H4 (cell line): Measurements from ENCODE around the gene POLR1C. TPM values are rescaled to one million over a fixed set of nuclear protein-coding genes. Genes with fewer than 3 reads are reported as not detected.
"Not testable (repeated sequence)": the region's sequence is repeated elsewhere in the genome, so short reads cannot be mapped to it uniquely, and the experiment has no call there.

Source experiments
- DNase-seq: peaks from one replicate; pipeline ENCODE4 v3.0.0-alpha.2; 2015; ENCODE audit warnings: low spot score
- total RNA-seq: library from RNA; depleted of rRNA; stranded (reverse); fragments of >200 nt; shearing (Covaris generic); gene quantifications from 2 replicates; pipeline ENCODE4 v1.2.3, GENCODE V29; 2014; rRNA removed

Gene POLR1C
- 63.8 and 77.5 TPM in 2 replicates for total RNA-seq

- DNase-seq, result peak; percentile 98
These were observed at the start of gene POLR1C, which contains the start of gene YIPF3 for GRCh38 chr6:43516697-43517504. POLR1C (plus strand) TSS chr6:43517089; CDS start chr6:43517110, 21 bp downstream. YIPF3 (minus strand) TSS chr6:43516926; CDS start chr6:43516807, 119 bp downstream.

- DNase-seq, result not testable (repeated sequence)
These were observed 49.6 kb upstream of the POLR1C start for GRCh38 chr6:43467265-43467664.

GRCh38 chr6:43467752-43468151 is 49.1 kb upstream of the POLR1C start:
- no peak for DNase-seq

- no peak for DNase-seq
These were observed 48.6 kb upstream of the POLR1C start for GRCh38 chr6:43468240-43468639.

- DNase-seq, result no peak
These were observed 47.9 kb upstream of the POLR1C start for GRCh38 chr6:43468748-43469681.

GRCh38 chr6:43469947-43470346 is 46.9 kb upstream of the POLR1C start:
- DNase-seq, result no peak

- DNase-seq, result no peak
These were observed 45.5 kb upstream of the POLR1C start for GRCh38 chr6:43471399-43471798.

GRCh38 chr6:43472515-43472914 is 44.4 kb upstream of the POLR1C start:
- no peak for DNase-seq

GRCh38 chr6:43475516-43475915 is 41.4 kb upstream of the POLR1C start:
- DNase-seq, result no peak

GRCh38 chr6:43476746-43477145 is 40.1 kb upstream of the POLR1C start:
- no peak for DNase-seq

- DNase-seq, result peak; percentile 85
These were observed 39.5 kb upstream of the POLR1C start, which contains the start of gene TJAP1 for GRCh38 chr6:43477235-43478007. TJAP1 (plus strand) TSS chr6:43477570; CDS start chr6:43499002, 21,432 bp downstream.

GRCh38 chr6:43478008-43478372 is 38.9 kb upstream of the POLR1C start:
- DNase-seq, result no peak

- DNase-seq, result no peak
These were observed 35.8 kb upstream of the POLR1C start for GRCh38 chr6:43481075-43481474.

- no peak for DNase-seq
These were observed 35.2 kb upstream of the POLR1C start for GRCh38 chr6:43481591-43482236.

GRCh38 chr6:43488667-43489276 is 28.1 kb upstream of the POLR1C start:
- DNase-seq, result no peak

GRCh38 chr6:43489277-43490072 is 27.4 kb upstream of the POLR1C start:
- no peak for DNase-seq

GRCh38 chr6:43490523-43490939 is 26.4 kb upstream of the POLR1C start:
- no peak for DNase-seq

GRCh38 chr6:43491750-43492661 is 24.9 kb upstream of the POLR1C start:
- DNase-seq, result no peak

- no peak for DNase-seq
These were observed 24.2 kb upstream of the POLR1C start for GRCh38 chr6:43492673-43493072.
